HG02943 (cell line): ENCODE measurements around the gene TMEM178B.

ENCODE experiments used
- ATAC-seq: cut with Tn5 transposase; IDR thresholded peaks from one replicate; pipeline ENCODE4 v1.9.1; 2021; ENCODE audit warnings: mild to moderate bottlenecking, low read depth, moderate library complexity; ENCODE audit not compliant: unreplicated experiment

TMEM178B gene

GRCh38 chr7:141251957-141252356, 178.1 kb downstream of the TMEM178B start:
- no peak for ATAC-seq

- ATAC-seq = no peak
These were observed 183.7 kb downstream of the TMEM178B start for GRCh38 chr7:141257597-141257996.

GRCh38 chr7:141258559-141258958, 184.7 kb downstream of the TMEM178B start:
- ATAC-seq = no peak

- no peak for ATAC-seq
These were observed 188.5 kb downstream of the TMEM178B start for GRCh38 chr7:141262101-141263090.

GRCh38 chr7:141263508-141263907, 189.6 kb downstream of the TMEM178B start:
- no peak for ATAC-seq

- ATAC-seq = no peak
These were observed 190.1 kb downstream of the TMEM178B start for GRCh38 chr7:141263983-141264382.

- no peak for ATAC-seq
These were observed 190.6 kb downstream of the TMEM178B start for GRCh38 chr7:141264511-141264910.

GRCh38 chr7:141265668-141266067, 191.8 kb downstream of the TMEM178B start:
- no peak for ATAC-seq

- no peak for ATAC-seq
These were observed 194.8 kb downstream of the TMEM178B start for GRCh38 chr7:141268614-141269013.

GRCh38 chr7:141271451-141271850, 197.6 kb downstream of the TMEM178B start:
- no peak for ATAC-seq

GRCh38 chr7:141272417-141272816, 198.6 kb downstream of the TMEM178B start:
- no peak for ATAC-seq

- ATAC-seq = no peak
These were observed 201.5 kb downstream of the TMEM178B start for GRCh38 chr7:141275350-141275749.

- no peak for ATAC-seq
These were observed 202.2 kb downstream of the TMEM178B start for GRCh38 chr7:141276031-141276430.

- no peak for ATAC-seq
These were observed 206.2 kb downstream of the TMEM178B start for GRCh38 chr7:141280100-141280499.

GRCh38 chr7:141281311-141281710, 207.4 kb downstream of the TMEM178B start:
- ATAC-seq = no peak

GRCh38 chr7:141286522-141286921, 212.7 kb downstream of the TMEM178B start:
- no peak for ATAC-seq

- ATAC-seq = no peak
These were observed 214.1 kb downstream of the TMEM178B start for GRCh38 chr7:141287936-141288335.

GRCh38 chr7:141288626-141289025, 214.8 kb downstream of the TMEM178B start:
- no peak for ATAC-seq

- ATAC-seq = no peak
These were observed 216.5 kb downstream of the TMEM178B start for GRCh38 chr7:141290365-141290764.

GRCh38 chr7:141290973-141291372, 217.1 kb downstream of the TMEM178B start:
- no peak for ATAC-seq

- no peak for ATAC-seq
These were observed 217.7 kb downstream of the TMEM178B start for GRCh38 chr7:141291541-141291940.
